Adrenal gland (tissue), 12 donors: Measurements from ENCODE around the gene CRYGC. TPM values are rescaled to one million over a fixed set of nuclear protein-coding genes. Genes with fewer than 3 reads are reported as not detected.
"Not testable (repeated sequence)": the region's sequence is repeated elsewhere in the genome, so short reads cannot be mapped to it uniquely, and the experiment has no call there.

Source experiments
- DNase-seq, 7 donors: peaks; one replicate each; pipeline ENCODE4 v3.0.0-alpha.2; 2019 to 2020
- H3K27ac ChIP-seq, 5 donors: fragments of 200-600 bp; sonication (generic) in 4 of 5; 1 replicate in 3 of 5; 2 replicates in 2 of 5; pipeline versions ENCODE4 v1.5.1 to v1.8.0; 2016 to 2020; ENCODE audit warnings: mild to moderate bottlenecking in 1 of 5
- H3K27me3 ChIP-seq: fragments of 200-600 bp; 2 replicates; pipeline ENCODE4 v1.8.0; 2021
- H3K36me3 ChIP-seq, 2 donors: fragments of 200-600 bp; replicated peaks in 1 of 2; 1 replicate in 1 of 2; 2 replicates in 1 of 2; pipeline versions ENCODE4 v1.5.1 to v1.8.0; 2018 to 2022
- H3K4me1 ChIP-seq, 2 donors: fragments of 200-600 bp; replicated peaks in 1 of 2; 1 replicate in 1 of 2; 2 replicates in 1 of 2; pipeline versions ENCODE4 v1.5.1 to v1.8.0; 2018 to 2021
- H3K4me3 ChIP-seq, 4 donors: fragments of 200-600 bp; sonication (generic) in 3 of 4; one replicate each; pipeline ENCODE4 v1.5.1; 2016 to 2018
- H3K9me3 ChIP-seq, 3 donors: fragments of 200-600 bp; sonication (generic) in 1 of 3; replicated peaks in 1 of 3; 1 replicate in 2 of 3; 2 replicates in 1 of 3; pipeline versions ENCODE4 v1.5.1 to v1.8.0; 2016 to 2021
- CTCF ChIP-seq, 6 experiments: fragments of 450-650 bp in 4 of 6; fragments of 200-600 bp in 2 of 6; sonication (generic) in 1 of 6; IDR thresholded peaks; 1 replicate in 5 of 6; 2 replicates in 1 of 6; pipeline versions ENCODE4 v1.5.1 to v1.8.0; 2016 to 2021; ENCODE audit warnings: antibody characterized with exemption in 6 of 6, mild to moderate bottlenecking in 2 of 6, moderate library complexity in 1 of 6
- POLR2A ChIP-seq, 2 donors: fragments of 450-650 bp; IDR thresholded peaks; one replicate each; pipeline ENCODE4 v1.6.1; 2017; ENCODE audit warnings: antibody characterized with exemption in 2 of 2, mild to moderate bottlenecking in 2 of 2, moderate library complexity in 1 of 2
- WGBS, 4 donors: extraction: QIAGEN DNeasy Blood & Tissue Kit in 2 of 4; methylation state at CpG; one replicate each; pipeline versions ENCODE4 v1.1.5 to v1.1.7; 2013 to 2017; 5-methylcytosine and 5-hydroxymethylcytosine counted together
- intact Hi-C, 2 donors: fragments of 100-400 bp; cut with DNase I; formaldehyde crosslinking; loops; one replicate each; pipeline versions ENCODE4 v1.14.1 to v1.15.0; 2022 to 2023
- polyA plus RNA-seq, 3 donors: library from polyadenylated mRNA; stranded (reverse); fragments of 200-250 nt in 2 of 3; fragments of 350-450 nt in 1 of 3; fragmentation: Illumina TruSeq in 1 of 3; extraction: RNeasy Lipid Tissue Mini Kit (QIAGEN cat#74804) in 1 of 3; gene quantifications; one replicate each; pipeline ENCODE4 v1.2.3, GENCODE V29; 2013 to 2014
- total RNA-seq, 9 donors: library from RNA; depleted of rRNA in 4 of 9; stranded (reverse); fragments of >200 nt in 4 of 9; fragments of 120-200 nt in 1 of 9; fragmentation: NEBNext Ultra II Directional in 1 of 9; extraction: Animal tissue kit (Norgen Biotek cat#: 25700) in 1 of 9; gene quantifications; one replicate each; pipeline versions ENCODE4 v1.1.0 to v1.2.4, GENCODE V29; 2013 to 2023
- donor health status: healthy with polysubstance abuse.
- donor health status: Bipolar disorder and iron deficiency.
- donor health status: DM: yes; HTN: yes; CAD: no.
- donor health status: DM: no; HTN: no; CAD: no.
- donor health status: DM: no; HTN: no; CAD: no.
- donor health status: DM: yes; HTN: yes; CAD: no.

The CRYGC gene
- total and polyA plus RNA-seq, 12 donors = not detected

GRCh38 chr2:208146006-208146405 lies 16.4 kb upstream of the CRYGC start, which contains the start of gene CRYGB:
TSS of gene CRYGB (minus strand) at chr2:208146158. CDS start at chr2:208146120, 38 bp downstream.
- TF ChIP-seq CTCF (IDR thresholded peaks at IDR 0.05) (no peak), POLR2A (IDR thresholded peaks at IDR 0.05) (no peak)
- Histone ChIP-seq H3K27me3 (no peaks in the 10 kb centered on the region), H3K9me3 (no peaks in the 10 kb centered on the region), H3K27ac (no peak within 1 kb of the TSS), H3K4me3 (no peak within 1 kb of the TSS), H3K36me3 (no peaks in the 10 kb centered on the region), H3K4me1 (no peaks in the 10 kb centered on the region)
- 62 to 83% (median 68%) methylated on average over 4 to 6 of the region's 6 CpGs for WGBS, 4 donors
- intact Hi-C loops = no loop called here
- no peak for DNase-seq

- no peak for DNase-seq
- TF ChIP-seq CTCF (IDR thresholded peaks at IDR 0.05) = no peak
- no peak for TF ChIP-seq POLR2A (IDR thresholded peaks at IDR 0.05)
- intact Hi-C loops = no loop called here
- Histone ChIP-seq H3K4me1 (no peaks in the 10 kb centered on the region), H3K27ac (no peak overlapping the region), H3K36me3 (no peaks in the 10 kb centered on the region), H3K27me3 (no peaks in the 10 kb centered on the region), H3K9me3 (no peaks in the 10 kb centered on the region), H3K4me3 (no peak overlapping the region)
- 50 to 65% (median 60%) methylated on average over 9 to 12 of the region's 14 CpGs for WGBS, 4 donors
These were observed 13.5 kb upstream of the CRYGC start for GRCh38 chr2:208142925-208143799.

GRCh38 chr2:208142240-208142924 lies 12.8 kb upstream of the CRYGC start:
- Histone ChIP-seq H3K4me1 (no peaks in the 10 kb centered on the region), H3K36me3 (no peaks in the 10 kb centered on the region), H3K27me3 (no peaks in the 10 kb centered on the region), H3K4me3 (no peak overlapping the region), H3K9me3 (no peaks in the 10 kb centered on the region), H3K27ac (no peak overlapping the region)
- no peak for TF ChIP-seq CTCF (IDR thresholded peaks at IDR 0.05)
- TF ChIP-seq POLR2A (IDR thresholded peaks at IDR 0.05) = no peak
- WGBS, 4 donors = 43 to 53% (median 49%) methylated on average over 8 of the region's 8 CpGs
- intact Hi-C loops = no loop called here
- DNase-seq = no peak

- intact Hi-C loops = no loop called here
- TF ChIP-seq POLR2A (IDR thresholded peaks at IDR 0.05) = no peak
- no peak for TF ChIP-seq CTCF (IDR thresholded peaks at IDR 0.05)
- no peak for DNase-seq
- 84 to 91% (median 88%) methylated on average over 18 of the region's 18 CpGs for WGBS, 4 donors
- no peaks in the 10 kb centered on the region for H3K27me3 ChIP-seq
- H3K27ac ChIP-seq = no peak overlapping the region
- H3K4me1 ChIP-seq = no peaks in the 10 kb centered on the region
- no peaks in the 10 kb centered on the region for H3K36me3 ChIP-seq
- H3K4me3 ChIP-seq = no peak overlapping the region
- no peaks in the 10 kb centered on the region for H3K9me3 ChIP-seq
These were observed 9.8 kb upstream of the CRYGC start for GRCh38 chr2:208139447-208139846.

GRCh38 chr2:208138334-208138733 lies 8.7 kb upstream of the CRYGC start:
- H3K27ac ChIP-seq = not testable (repeated sequence)
- 91 to 95% (median 92%) methylated on average over 7 of the region's 7 CpGs for WGBS, 4 donors

More at GRCh38 chr2:208138334-208138733, 8.7 kb upstream of the CRYGC start:
- DNase-seq, H3K27me3 ChIP-seq, intact Hi-C loops, H3K36me3 ChIP-seq, H3K9me3 ChIP-seq, H3K4me3 ChIP-seq, H3K4me1 ChIP-seq: not testable (repeated sequence)
